ENCODE data around the gene DONSON. TPM values are rescaled to one million over a fixed set of nuclear protein-coding genes. Genes with fewer than 3 reads are reported as not detected.

The DONSON gene
- total and polyA plus RNA-seq, 2 of the 8 experiments (the other 6 are each of a cell fraction or from before 2014, with no cell fraction given), result 21.9 to 32.5 TPM

DNA sequence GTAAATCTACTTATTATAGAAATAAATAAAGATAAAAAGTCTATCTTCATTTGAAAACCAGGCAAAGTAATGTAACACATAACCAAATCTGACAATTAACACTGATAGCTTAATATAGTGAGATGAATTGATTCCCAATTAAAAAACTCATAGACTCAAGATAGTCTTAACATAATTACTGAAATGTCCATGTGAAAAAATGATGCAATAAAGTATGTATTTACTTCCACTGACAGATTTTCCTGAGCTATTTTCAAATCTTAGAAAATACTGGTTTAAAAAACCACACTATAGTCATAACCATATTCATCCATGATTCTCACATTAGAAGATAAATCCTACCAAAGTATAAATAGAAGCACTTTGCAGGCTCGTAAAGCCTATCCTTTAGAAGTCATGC, 9.6 kb upstream of the DONSON start (continued):
- no peak for TF ChIP-seq JUND (IDR thresholded peaks at IDR 0.05; ENCODE audit: low read length)
- TF ChIP-seq CBX5 (IDR thresholded peaks at IDR 0.05; ENCODE audit: low read depth, low read length), result no peak
